ENCODE data around the gene PTTG1IP. TPM values are rescaled to one million over a fixed set of nuclear protein-coding genes. Genes with fewer than 3 reads are reported as not detected.

PTTG1IP gene
- total RNA-seq, 1 experiment from 2014 or later: 96.0 TPM

- TF ChIP-seq, protein P1, sequence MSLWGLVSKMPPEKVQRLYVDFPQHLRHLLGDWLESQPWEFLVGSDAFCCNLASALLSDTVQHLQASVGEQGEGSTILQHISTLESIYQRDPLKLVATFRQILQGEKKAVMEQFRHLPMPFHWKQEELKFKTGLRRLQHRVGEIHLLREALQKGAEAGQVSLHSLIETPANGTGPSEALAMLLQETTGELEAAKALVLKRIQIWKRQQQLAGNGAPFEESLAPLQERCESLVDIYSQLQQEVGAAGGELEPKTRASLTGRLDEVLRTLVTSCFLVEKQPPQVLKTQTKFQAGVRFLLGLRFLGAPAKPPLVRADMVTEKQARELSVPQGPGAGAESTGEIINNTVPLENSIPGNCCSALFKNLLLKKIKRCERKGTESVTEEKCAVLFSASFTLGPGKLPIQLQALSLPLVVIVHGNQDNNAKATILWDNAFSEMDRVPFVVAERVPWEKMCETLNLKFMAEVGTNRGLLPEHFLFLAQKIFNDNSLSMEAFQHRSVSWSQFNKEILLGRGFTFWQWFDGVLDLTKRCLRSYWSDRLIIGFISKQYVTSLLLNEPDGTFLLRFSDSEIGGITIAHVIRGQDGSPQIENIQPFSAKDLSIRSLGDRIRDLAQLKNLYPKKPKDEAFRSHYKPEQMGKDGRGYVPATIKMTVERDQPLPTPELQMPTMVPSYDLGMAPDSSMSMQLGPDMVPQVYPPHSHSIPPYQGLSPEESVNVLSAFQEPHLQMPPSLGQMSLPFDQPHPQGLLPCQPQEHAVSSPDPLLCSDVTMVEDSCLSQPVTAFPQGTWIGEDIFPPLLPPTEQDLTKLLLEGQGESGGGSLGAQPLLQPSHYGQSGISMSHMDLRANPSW (CRISPR knock-in tag; conservative IDR thresholded peaks at IDR 0.05; ENCODE audit: low read depth): no peak
- TF ChIP-seq TCF7 (CRISPR knock-in tag; IDR thresholded peaks at IDR 0.05; ENCODE audit: low read depth) (no peak), IRF2 (CRISPR knock-in tag; IDR thresholded peaks at IDR 0.05; ENCODE audit: borderline replicate concordance, low read depth) (no peak), CREB1 (CRISPR knock-in tag; IDR thresholded peaks at IDR 0.05) (no peak), TP53 (CRISPR knock-in tag; IDR thresholded peaks at IDR 0.05) (no peak)
Measured at GRCh38 chr21:44858791-44859190, 14.7 kb downstream of the PTTG1IP start (continued).

GRCh38 chr21:44858291-44858690 is 15.2 kb downstream of the PTTG1IP start:
- CTCF ChIA-PET: no interaction called here
- POLR2A ChIA-PET: no interaction called here
- H3K4me1 Mint-ChIP-seq: 0 out of 2 replicates have a peak, but pooled peaks cover 2% of the 10 kb centered on the region
- H3K4me3 Mint-ChIP-seq: no peak overlapping the region
- no peak for ATAC-seq
- peaks cover 60% of the 10 kb centered on the region for H3K36me3 Mint-ChIP-seq
- H3K9me3 Mint-ChIP-seq: no peaks in the 10 kb centered on the region
- H3K27me3 Mint-ChIP-seq (ENCODE audit: low read depth): no peaks in the 10 kb centered on the region
- no peak for DNase-seq (ENCODE audit: low spot score)
- TF ChIP-seq ZNF317 (CRISPR knock-in tag; IDR thresholded peaks at IDR 0.05; ENCODE audit: borderline replicate concordance, low read depth): no peak
- no peak for TF ChIP-seq SMAD4 (CRISPR knock-in tag; IDR thresholded peaks at IDR 0.05)
- TF ChIP-seq, protein P2, sequence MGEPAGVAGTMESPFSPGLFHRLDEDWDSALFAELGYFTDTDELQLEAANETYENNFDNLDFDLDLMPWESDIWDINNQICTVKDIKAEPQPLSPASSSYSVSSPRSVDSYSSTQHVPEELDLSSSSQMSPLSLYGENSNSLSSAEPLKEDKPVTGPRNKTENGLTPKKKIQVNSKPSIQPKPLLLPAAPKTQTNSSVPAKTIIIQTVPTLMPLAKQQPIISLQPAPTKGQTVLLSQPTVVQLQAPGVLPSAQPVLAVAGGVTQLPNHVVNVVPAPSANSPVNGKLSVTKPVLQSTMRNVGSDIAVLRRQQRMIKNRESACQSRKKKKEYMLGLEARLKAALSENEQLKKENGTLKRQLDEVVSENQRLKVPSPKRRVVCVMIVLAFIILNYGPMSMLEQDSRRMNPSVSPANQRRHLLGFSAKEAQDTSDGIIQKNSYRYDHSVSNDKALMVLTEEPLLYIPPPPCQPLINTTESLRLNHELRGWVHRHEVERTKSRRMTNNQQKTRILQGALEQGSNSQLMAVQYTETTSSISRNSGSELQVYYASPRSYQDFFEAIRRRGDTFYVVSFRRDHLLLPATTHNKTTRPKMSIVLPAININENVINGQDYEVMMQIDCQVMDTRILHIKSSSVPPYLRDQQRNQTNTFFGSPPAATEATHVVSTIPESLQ (CRISPR knock-in tag; IDR thresholded peaks at IDR 0.05): no peak
- TF ChIP-seq NR3C1 (CRISPR knock-in tag; conservative IDR thresholded peaks at IDR 0.05; ENCODE audit: low read depth): no peak
- TF ChIP-seq ETV6 (CRISPR knock-in tag; IDR thresholded peaks at IDR 0.05): no peak
- TF ChIP-seq, protein P3, sequence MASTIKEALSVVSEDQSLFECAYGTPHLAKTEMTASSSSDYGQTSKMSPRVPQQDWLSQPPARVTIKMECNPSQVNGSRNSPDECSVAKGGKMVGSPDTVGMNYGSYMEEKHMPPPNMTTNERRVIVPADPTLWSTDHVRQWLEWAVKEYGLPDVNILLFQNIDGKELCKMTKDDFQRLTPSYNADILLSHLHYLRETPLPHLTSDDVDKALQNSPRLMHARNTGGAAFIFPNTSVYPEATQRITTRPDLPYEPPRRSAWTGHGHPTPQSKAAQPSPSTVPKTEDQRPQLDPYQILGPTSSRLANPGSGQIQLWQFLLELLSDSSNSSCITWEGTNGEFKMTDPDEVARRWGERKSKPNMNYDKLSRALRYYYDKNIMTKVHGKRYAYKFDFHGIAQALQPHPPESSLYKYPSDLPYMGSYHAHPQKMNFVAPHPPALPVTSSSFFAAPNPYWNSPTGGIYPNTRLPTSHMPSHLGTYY (CRISPR knock-in tag; IDR thresholded peaks at IDR 0.05): no peak
- TF ChIP-seq ZNF396 (CRISPR knock-in tag; IDR thresholded peaks at IDR 0.05; ENCODE audit: borderline replicate concordance): no peak
- no peak for TF ChIP-seq NFYB (CRISPR knock-in tag; conservative IDR thresholded peaks at IDR 0.05; ENCODE audit: low read depth)
- TF ChIP-seq ZNF232 (CRISPR knock-in tag; IDR thresholded peaks at IDR 0.05): no peak
- TF ChIP-seq OVOL2 (CRISPR knock-in tag; IDR thresholded peaks at IDR 0.05; ENCODE audit: borderline replicate concordance): no peak
- TF ChIP-seq ZBTB21 (CRISPR knock-in tag; IDR thresholded peaks at IDR 0.05; ENCODE audit: borderline replicate concordance): no peak
- TF ChIP-seq, protein P4, sequence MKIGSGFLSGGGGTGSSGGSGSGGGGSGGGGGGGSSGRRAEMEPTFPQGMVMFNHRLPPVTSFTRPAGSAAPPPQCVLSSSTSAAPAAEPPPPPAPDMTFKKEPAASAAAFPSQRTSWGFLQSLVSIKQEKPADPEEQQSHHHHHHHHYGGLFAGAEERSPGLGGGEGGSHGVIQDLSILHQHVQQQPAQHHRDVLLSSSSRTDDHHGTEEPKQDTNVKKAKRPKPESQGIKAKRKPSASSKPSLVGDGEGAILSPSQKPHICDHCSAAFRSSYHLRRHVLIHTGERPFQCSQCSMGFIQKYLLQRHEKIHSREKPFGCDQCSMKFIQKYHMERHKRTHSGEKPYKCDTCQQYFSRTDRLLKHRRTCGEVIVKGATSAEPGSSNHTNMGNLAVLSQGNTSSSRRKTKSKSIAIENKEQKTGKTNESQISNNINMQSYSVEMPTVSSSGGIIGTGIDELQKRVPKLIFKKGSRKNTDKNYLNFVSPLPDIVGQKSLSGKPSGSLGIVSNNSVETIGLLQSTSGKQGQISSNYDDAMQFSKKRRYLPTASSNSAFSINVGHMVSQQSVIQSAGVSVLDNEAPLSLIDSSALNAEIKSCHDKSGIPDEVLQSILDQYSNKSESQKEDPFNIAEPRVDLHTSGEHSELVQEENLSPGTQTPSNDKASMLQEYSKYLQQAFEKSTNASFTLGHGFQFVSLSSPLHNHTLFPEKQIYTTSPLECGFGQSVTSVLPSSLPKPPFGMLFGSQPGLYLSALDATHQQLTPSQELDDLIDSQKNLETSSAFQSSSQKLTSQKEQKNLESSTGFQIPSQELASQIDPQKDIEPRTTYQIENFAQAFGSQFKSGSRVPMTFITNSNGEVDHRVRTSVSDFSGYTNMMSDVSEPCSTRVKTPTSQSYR (CRISPR knock-in tag; IDR thresholded peaks at IDR 0.05): no peak
- no peak overlapping the region for H3K27ac Mint-ChIP-seq
